GM21717 (cell line): ENCODE measurements around the gene SUCLG2.
"Not testable (repeated sequence)": the region's sequence is repeated elsewhere in the genome, so short reads cannot be mapped to it uniquely, and the experiment has no call there.

ENCODE experiments used
- ATAC-seq: cut with Tn5 transposase; IDR thresholded peaks from one replicate; pipeline ENCODE4 v1.9.1; 2021; ENCODE audit warnings: mild to moderate bottlenecking, moderate library complexity; ENCODE audit not compliant: unreplicated experiment

SUCLG2 gene

GRCh38 chr3:67614195-67614594 lies 40.2 kb downstream of the SUCLG2 start:
- ATAC-seq = no peak

GRCh38 chr3:67610458-67610857 lies 44.0 kb downstream of the SUCLG2 start:
- no peak for ATAC-seq

GRCh38 chr3:67609709-67610108 lies 44.7 kb downstream of the SUCLG2 start:
- ATAC-seq = no peak

GRCh38 chr3:67608034-67608433 lies 46.4 kb downstream of the SUCLG2 start:
- no peak for ATAC-seq

GRCh38 chr3:67605377-67605776 lies 49.0 kb downstream of the SUCLG2 start:
- no peak for ATAC-seq

GRCh38 chr3:67602816-67603215 lies 51.6 kb downstream of the SUCLG2 start:
- no peak for ATAC-seq

GRCh38 chr3:67601919-67602608 lies 52.3 kb downstream of the SUCLG2 start:
- ATAC-seq = no peak

GRCh38 chr3:67601385-67601784 lies 53.0 kb downstream of the SUCLG2 start:
- no peak for ATAC-seq

- no peak for ATAC-seq
Measured at GRCh38 chr3:67599821-67600220, 54.6 kb downstream of the SUCLG2 start.

- ATAC-seq = no peak
Measured at GRCh38 chr3:67598814-67599556, 55.4 kb downstream of the SUCLG2 start.

GRCh38 chr3:67595424-67595823 lies 59.0 kb downstream of the SUCLG2 start:
- ATAC-seq = no peak

- ATAC-seq = no peak
Measured at GRCh38 chr3:67593761-67594234, 60.6 kb downstream of the SUCLG2 start.

- ATAC-seq = no peak
Measured at GRCh38 chr3:67592057-67592456, 62.4 kb downstream of the SUCLG2 start.

GRCh38 chr3:67587811-67588210 lies 66.6 kb downstream of the SUCLG2 start:
- ATAC-seq = no peak

GRCh38 chr3:67587301-67587700 lies 67.1 kb downstream of the SUCLG2 start:
- no peak for ATAC-seq

GRCh38 chr3:67584608-67585007 lies 69.8 kb downstream of the SUCLG2 start:
- not testable (repeated sequence) for ATAC-seq

- no peak for ATAC-seq
Measured at GRCh38 chr3:67580430-67581000, 73.9 kb downstream of the SUCLG2 start.

- ATAC-seq = no peak
Measured at GRCh38 chr3:67578416-67578815, 76.0 kb downstream of the SUCLG2 start.

- ATAC-seq = no peak
Measured at GRCh38 chr3:67576441-67576840, 78.0 kb downstream of the SUCLG2 start.

- ATAC-seq = no peak
Measured at GRCh38 chr3:67569324-67569723, 85.1 kb downstream of the SUCLG2 start.

GRCh38 chr3:67567893-67568292 lies 86.5 kb downstream of the SUCLG2 start:
- no peak for ATAC-seq

GRCh38 chr3:67564973-67565372 lies 89.4 kb downstream of the SUCLG2 start:
- no peak for ATAC-seq
